Psoas muscle (tissue), 8 donors: ENCODE results near the gene ACOX3. TPM values are rescaled to one million over a fixed set of nuclear protein-coding genes. Genes with fewer than 3 reads are reported as not detected.
A peak's percentile ranks its signal among the peaks of the same experiment; 100 is the strongest.

Source experiments
- ATAC-seq, 4 donors: fragments of 200-7000 bp; cut with Tn5 transposase; one replicate each; pipeline ENCODE4 v1.9.1; 2020; ENCODE audit warnings: moderate library complexity in 3 of 4, mild to moderate bottlenecking in 2 of 4
- DNase-seq, 2 donors: peaks; one replicate each; pipeline ENCODE4 v3.0.0-alpha.2; 2020
- H3K27ac ChIP-seq: fragments of 200-600 bp; one replicate; pipeline ENCODE4 v1.8.0; 2022
- H3K27me3 ChIP-seq, 3 donors: fragments of 200-600 bp in 1 of 3; one replicate each; pipeline versions ENCODE4 v1.6.1 to v1.8.0; 2013 to 2022; ENCODE audit warnings: low read length in 2 of 3, mild to moderate bottlenecking in 2 of 3, moderate library complexity in 1 of 3; ENCODE audit not compliant: insufficient read depth in 3 of 3
- H3K36me3 ChIP-seq, 2 donors: fragments of 200-600 bp in 1 of 2; one replicate each; pipeline versions ENCODE4 v1.6.1 to v1.8.0; 2013 to 2022; ENCODE audit warnings: low read depth in 1 of 2, mild to moderate bottlenecking in 1 of 2, moderate library complexity in 1 of 2; ENCODE audit not compliant: insufficient read depth in 1 of 2
- H3K4me1 ChIP-seq: fragments of 200-600 bp; one replicate; pipeline ENCODE4 v1.8.0; 2022
- H3K4me3 ChIP-seq: fragments of 200-600 bp; one replicate; pipeline ENCODE4 v1.8.0; 2022; ENCODE audit warnings: mild to moderate bottlenecking
- H3K9me3 ChIP-seq: fragments of 200-600 bp; one replicate; pipeline ENCODE4 v1.8.0; 2022
- CTCF ChIP-seq: fragments of 200-600 bp; IDR thresholded peaks from one replicate; pipeline ENCODE4 v1.8.0; 2022; ENCODE audit warnings: antibody characterized with exemption
- WGBS, 3 donors: extraction: QIAGEN DNeasy Blood & Tissue Kit; methylation state at CpG; one replicate each; pipeline versions ENCODE4 v1.1.6 to v1.1.7; 2013; 5-methylcytosine and 5-hydroxymethylcytosine counted together
- intact Hi-C, 2 donors: fragments of 100-400 bp; cut with DNase I; formaldehyde crosslinking; loops; one replicate each; pipeline versions ENCODE4 v1.11.0 to v1.14.2; 2022
- polyA plus RNA-seq, 3 donors: library from polyadenylated mRNA; stranded (reverse); fragments of 200-250 nt; gene quantifications; one replicate each; pipeline ENCODE4 v1.2.3, GENCODE V29; 2013
- total RNA-seq, 4 donors: library from RNA; stranded (reverse); fragmentation: NEBNext Ultra II Directional in 2 of 4; extraction: Animal tissue kit (Norgen Biotek cat#: 25700) in 2 of 4; gene quantifications; one replicate each; pipeline versions ENCODE4 v1.2.1 to v1.2.4, GENCODE V29; 2021 to 2023
- donor health status: healthy with polysubstance abuse.
- donor health status: DM: no; HTN: no; CAD: no; lungs with moderate emphysema.
- donor health status: Bipolar disorder and iron deficiency.
- donor health status: healthy.
- donor health status: DM: yes; HTN: yes; CAD: no.
- donor health status: DM: no; HTN: no; CAD: no.
- donor health status: DM: no; HTN: no; CAD: no.
- donor health status: DM: yes; HTN: yes; CAD: no.

ACOX3 gene
- total and polyA plus RNA-seq, 7 donors = 5.6 to 18.8 (median 10.8) TPM

- H3K27ac ChIP-seq = no peak overlapping the region
- H3K9me3 ChIP-seq = no peaks in the 10 kb centered on the region
- no peaks in the 10 kb centered on the region for H3K27me3 ChIP-seq
- DNase-seq (no peak), ATAC-seq (peak in 2 of 4 donors; percentile 6 to 37)
- H3K4me1 ChIP-seq = peaks cover 6% of the 10 kb centered on the region
- H3K36me3 ChIP-seq = no peaks in the 10 kb centered on the region
- no peak overlapping the region for H3K4me3 ChIP-seq
- no peak for TF ChIP-seq CTCF
- 67 to 79% (median 74%) methylated on average over 20 of the region's 20 CpGs for WGBS, 3 donors
- intact Hi-C loops = no loop called here
Measured at GRCh38 chr4:8352368-8353157, 88.0 kb downstream of the ACOX3 start.

GRCh38 chr4:8351931-8352367 is 88.6 kb downstream of the ACOX3 start:
- DNase-seq = peak in 1 of 2 donors; percentile 67
- peak in 2 of 4 donors; percentile 12 to 50 for ATAC-seq
- intact Hi-C loops = no loop called here
- no peak for TF ChIP-seq CTCF
- H3K4me3 ChIP-seq = no peak overlapping the region
- H3K9me3 ChIP-seq = no peaks in the 10 kb centered on the region
- 37 to 54% (median 37%) methylated on average over 8 of the region's 8 CpGs for WGBS, 3 donors
- no peaks in the 10 kb centered on the region for H3K27me3 ChIP-seq
- peaks cover 6% of the 10 kb centered on the region for H3K4me1 ChIP-seq
- H3K36me3 ChIP-seq = no peaks in the 10 kb centered on the region
- H3K27ac ChIP-seq = no peak overlapping the region

GRCh38 chr4:8350841-8351461 is 89.6 kb downstream of the ACOX3 start:
- TF ChIP-seq CTCF = no peak
- WGBS, 3 donors = 90 to 95% (median 93%) methylated on average over 18 to 19 of the region's 19 CpGs
- H3K9me3 ChIP-seq = no peaks in the 10 kb centered on the region
- DNase-seq (peak in 1 of 2 donors; percentile 50), ATAC-seq (no peak)
- intact Hi-C loops = no loop called here
- H3K27ac ChIP-seq = no peak overlapping the region
- no peak overlapping the region for H3K4me3 ChIP-seq
- no peaks in the 10 kb centered on the region for H3K36me3 ChIP-seq
- no peaks in the 10 kb centered on the region for H3K27me3 ChIP-seq
- peaks cover 6% of the 10 kb centered on the region for H3K4me1 ChIP-seq

GRCh38 chr4:8350352-8350751 is 90.2 kb downstream of the ACOX3 start:
- Histone ChIP-seq H3K27me3 (no peaks in the 10 kb centered on the region), H3K4me1 (peaks cover 6% of the 10 kb centered on the region), H3K9me3 (no peaks in the 10 kb centered on the region), H3K4me3 (no peak overlapping the region), H3K36me3 (no peaks in the 10 kb centered on the region), H3K27ac (no peak overlapping the region)
- WGBS, 3 donors = 95 to 96% (median 96%) methylated on average over 13 of the region's 13 CpGs
- intact Hi-C loops = no loop called here
- ATAC-seq (no peak), DNase-seq (no peak)
- no peak for TF ChIP-seq CTCF
